Muscle of leg (tissue), 11 donors: Measurements from ENCODE around the gene ATXN1. TPM values are rescaled to one million over a fixed set of nuclear protein-coding genes. Genes with fewer than 3 reads are reported as not detected.

ENCODE experiments used
- DNase-seq: peaks from one replicate; pipeline ENCODE4 v3.0.0; 2013
- H3K27ac ChIP-seq: one replicate; pipeline ENCODE4 v1.5.1; 2013; ENCODE audit warnings: mild to moderate bottlenecking, low read length, control low read depth
- H3K27me3 ChIP-seq: one replicate; pipeline ENCODE4 v1.6.1; 2013; ENCODE audit warnings: low read length; ENCODE audit not compliant: control insufficient read depth, insufficient read depth
- H3K36me3 ChIP-seq: one replicate; pipeline ENCODE4 v1.6.1; 2013; ENCODE audit warnings: low read length; ENCODE audit not compliant: control insufficient read depth, insufficient read depth
- H3K4me1 ChIP-seq: one replicate; pipeline ENCODE4 v1.6.1; 2013; ENCODE audit warnings: low read length; ENCODE audit not compliant: control insufficient read depth, insufficient read depth
- H3K4me3 ChIP-seq: one replicate; pipeline ENCODE4 v1.5.1; 2013; ENCODE audit warnings: low read length, control low read depth
- H3K9me3 ChIP-seq: replicated peaks from 2 replicates; pipeline ENCODE4 v1.6.1; 2013; ENCODE audit warnings: low read depth, low read length; ENCODE audit not compliant: control insufficient read depth
- WGBS: methylation state at CpG from one replicate; pipeline ENCODE4 v1.1.5; 2013; ENCODE audit warnings: missing lambda C conversion rate; ENCODE audit not compliant: insufficient coverage; 5-methylcytosine and 5-hydroxymethylcytosine counted together
- polyA plus RNA-seq, 8 donors: library from polyadenylated mRNA; unstranded; fragments of 120-200 nt; gene quantifications; one replicate each; pipeline versions ENCODE4 v1.2.1 to v1.2.3, GENCODE V29; 2013; ENCODE audit warnings: inconsistent platforms in 1 of 8, low replicate concordance in 1 of 8; ENCODE audit not compliant: insufficient read length in 8 of 8, insufficient read depth in 1 of 8
- total RNA-seq: library from RNA; stranded (reverse); fragments of 120-200 nt; gene quantifications from one replicate; pipeline ENCODE4 v1.2.4, GENCODE V29; 2013

The ATXN1 gene
- total and polyA plus RNA-seq, 9 donors: 10.2 to 19.9 (median 12.9) TPM

DNA sequence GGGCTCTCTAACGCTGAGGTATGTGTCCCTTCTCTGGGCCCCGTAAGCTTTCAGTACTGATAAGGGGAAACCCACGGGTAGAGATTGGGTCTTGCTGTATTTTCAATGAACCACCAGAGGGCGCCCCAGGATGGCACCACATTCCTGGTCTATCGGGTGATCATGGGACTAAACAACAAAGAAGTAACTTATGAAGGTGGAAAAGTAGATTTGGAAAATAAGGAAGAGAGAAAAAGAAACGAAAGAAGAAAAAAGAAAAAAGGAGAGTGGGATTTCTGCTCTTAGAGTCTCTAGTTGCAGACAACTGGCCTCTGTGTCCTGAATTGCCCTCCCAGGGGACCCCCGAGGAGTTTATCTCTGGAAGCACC is 429.1 kb downstream of the ATXN1 start:
- H3K27ac ChIP-seq: no peak overlapping the region
- H3K4me3 ChIP-seq: no peak overlapping the region
- no peaks in the 10 kb centered on the region for H3K27me3 ChIP-seq
- peaks cover 44% of the 10 kb centered on the region for H3K4me1 ChIP-seq
- H3K9me3 ChIP-seq: no peaks in the 10 kb centered on the region
- 5% methylated on average over 4 of the region's 7 CpGs for WGBS
- DNase-seq: peak; percentile 89
- H3K36me3 ChIP-seq: peaks cover 10% of the 10 kb centered on the region

DNA sequence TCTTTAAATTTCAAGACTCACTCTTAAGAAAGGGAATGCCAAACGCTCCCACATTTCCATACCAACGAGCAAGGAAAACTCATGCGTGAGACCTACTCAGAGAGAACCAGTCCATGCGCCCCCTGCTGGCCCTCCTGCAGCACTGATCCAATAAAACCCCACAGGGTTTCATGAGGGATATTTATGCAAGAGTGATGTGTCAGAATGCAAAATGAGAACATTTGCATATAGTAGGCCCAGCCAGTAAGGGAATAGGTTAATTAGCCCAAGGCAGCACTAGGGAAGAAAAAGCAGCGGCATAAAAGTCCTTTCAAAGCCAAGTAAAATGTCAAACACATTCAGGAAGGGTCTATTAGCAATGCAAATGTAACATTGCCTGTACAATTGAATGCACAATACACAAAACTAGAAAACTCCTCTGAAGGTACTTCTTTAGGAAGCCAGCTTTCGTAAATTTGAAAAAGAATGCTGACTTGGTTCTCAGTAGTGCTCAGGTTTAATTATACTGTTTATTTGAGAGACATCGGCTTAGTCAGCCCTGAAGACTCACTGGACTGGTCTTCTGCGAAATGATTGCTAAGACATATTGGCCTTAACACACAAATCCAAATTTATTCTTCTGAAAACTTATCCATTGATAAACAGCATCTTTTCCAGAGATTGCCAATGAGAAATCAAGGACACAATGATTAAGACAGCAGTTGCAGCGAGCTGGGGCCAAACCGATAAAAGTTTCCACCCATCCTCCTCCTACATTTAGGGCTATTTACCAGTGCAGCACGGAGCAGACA is 429.7 kb downstream of the ATXN1 start:
- peaks cover 16% of the 10 kb centered on the region for H3K36me3 ChIP-seq
- H3K27ac ChIP-seq: no peak overlapping the region
- H3K9me3 ChIP-seq: no peaks in the 10 kb centered on the region
- H3K4me1 ChIP-seq: peaks cover 38% of the 10 kb centered on the region
- no peaks in the 10 kb centered on the region for H3K27me3 ChIP-seq
- no peak overlapping the region for H3K4me3 ChIP-seq
- DNase-seq: peak; percentile 76
- no CpG with 5 or more reads among the region's 11 CpGs for WGBS

DNA sequence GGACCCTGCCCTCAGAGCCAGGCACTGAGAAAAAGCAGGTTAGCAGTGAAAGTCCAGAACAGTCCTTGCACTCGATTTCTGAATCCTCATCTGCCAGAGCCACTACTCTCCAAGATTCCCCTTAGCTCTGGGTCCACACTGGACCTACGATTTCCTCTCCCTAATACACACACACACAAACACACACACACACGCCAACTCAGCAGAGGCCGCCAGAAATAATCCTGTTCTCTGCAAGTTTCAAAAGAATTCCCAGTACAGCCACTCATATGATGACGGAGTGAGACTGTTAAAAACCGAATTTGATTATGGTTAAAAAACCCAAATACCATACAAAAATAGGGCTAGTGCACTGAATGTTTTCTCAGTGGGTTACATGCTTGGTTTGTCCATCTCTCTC is 432.0 kb downstream of the ATXN1 start:
- DNase-seq: peak; percentile 76
- no peaks in the 10 kb centered on the region for H3K9me3 ChIP-seq
- no peaks in the 10 kb centered on the region for H3K27me3 ChIP-seq
- peaks cover 24% of the 10 kb centered on the region for H3K36me3 ChIP-seq
- H3K4me1 ChIP-seq: peaks cover 29% of the 10 kb centered on the region
- no CpG with 5 or more reads among the region's 6 CpGs for WGBS
- no peak overlapping the region for H3K4me3 ChIP-seq
- H3K27ac ChIP-seq: no peak overlapping the region

DNA sequence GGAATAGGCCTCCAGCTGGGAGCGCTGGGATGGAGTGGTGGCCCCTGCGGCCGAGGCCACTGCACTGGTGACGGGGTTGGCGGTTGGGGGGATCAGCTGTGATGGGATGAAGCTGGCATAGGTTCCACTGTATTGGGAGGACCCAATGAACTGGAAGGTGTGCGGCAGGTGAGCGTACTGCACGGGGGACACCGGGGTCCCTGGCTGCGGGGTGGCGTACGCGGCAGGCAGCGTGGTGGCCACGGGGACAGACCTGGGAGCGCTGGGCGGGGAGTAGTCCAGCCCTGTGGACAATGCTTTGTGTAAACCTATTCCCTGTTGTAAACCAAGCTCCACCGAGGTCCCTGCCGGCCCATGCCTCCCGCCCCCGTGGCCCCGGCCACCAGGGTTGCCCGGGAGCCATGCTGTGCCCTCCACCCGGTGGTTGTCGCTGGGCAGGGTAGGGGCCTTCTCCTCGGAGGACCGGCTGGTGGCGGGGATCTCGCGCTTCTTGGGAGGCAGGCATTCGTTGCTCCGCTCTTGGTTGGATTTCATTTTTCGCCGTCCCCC is 433.4 kb downstream of the ATXN1 start:
- no peak overlapping the region for H3K27ac ChIP-seq
- H3K4me3 ChIP-seq: no peak overlapping the region
- H3K36me3 ChIP-seq: peaks cover 24% of the 10 kb centered on the region
- no peaks in the 10 kb centered on the region for H3K9me3 ChIP-seq
- H3K4me1 ChIP-seq: peaks cover 39% of the 10 kb centered on the region
- 93% methylated on average over 34 of the region's 34 CpGs for WGBS
- no peaks in the 10 kb centered on the region for H3K27me3 ChIP-seq
- DNase-seq: no peak

DNA sequence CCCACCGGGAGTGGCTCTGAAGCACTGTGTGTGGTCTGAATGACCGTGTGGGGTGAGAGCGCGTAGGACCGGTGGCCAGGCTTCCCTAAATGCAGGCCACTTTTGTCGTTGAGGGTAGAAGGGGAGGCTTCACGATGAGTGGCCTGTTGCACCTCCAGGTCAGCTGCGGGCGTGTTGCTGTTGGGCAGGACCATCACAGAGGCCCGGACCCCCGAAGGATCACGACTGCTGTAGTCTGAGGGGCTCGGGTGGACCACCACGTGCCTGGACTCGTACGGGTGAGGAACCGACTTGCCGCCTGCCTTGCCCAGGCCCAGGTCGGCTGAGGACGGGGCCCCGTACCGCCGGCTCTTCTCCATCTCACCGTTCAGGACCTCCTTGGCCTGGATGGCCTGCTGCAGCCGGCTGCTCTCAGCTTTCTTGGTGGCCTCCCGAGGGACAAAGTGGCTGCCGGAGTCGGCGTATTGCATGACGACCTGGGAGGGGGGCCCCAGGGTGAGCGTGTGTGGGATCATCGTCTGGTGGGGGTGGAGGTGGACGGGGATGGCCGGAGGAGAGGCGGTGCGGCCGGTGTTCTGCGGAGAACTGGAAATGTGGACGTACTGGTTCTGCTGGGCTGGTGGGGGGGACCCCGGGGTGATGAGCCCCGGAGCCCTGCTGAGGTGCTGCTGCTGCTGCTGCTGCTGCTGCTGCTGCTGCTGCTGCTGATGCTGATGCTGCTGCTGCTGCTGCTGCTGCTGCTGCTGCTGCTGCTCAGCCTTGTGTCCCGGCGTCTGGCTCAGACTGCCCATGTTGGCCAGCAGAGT is 434.1 kb downstream of the ATXN1 start:
- H3K4me1 ChIP-seq: peaks cover 39% of the 10 kb centered on the region
- no peak overlapping the region for H3K4me3 ChIP-seq
- no peaks in the 10 kb centered on the region for H3K9me3 ChIP-seq
- no peak for DNase-seq
- no peaks in the 10 kb centered on the region for H3K27me3 ChIP-seq
- peaks cover 24% of the 10 kb centered on the region for H3K36me3 ChIP-seq
- 93% methylated on average over 43 of the region's 43 CpGs for WGBS
- H3K27ac ChIP-seq: no peak overlapping the region

DNA sequence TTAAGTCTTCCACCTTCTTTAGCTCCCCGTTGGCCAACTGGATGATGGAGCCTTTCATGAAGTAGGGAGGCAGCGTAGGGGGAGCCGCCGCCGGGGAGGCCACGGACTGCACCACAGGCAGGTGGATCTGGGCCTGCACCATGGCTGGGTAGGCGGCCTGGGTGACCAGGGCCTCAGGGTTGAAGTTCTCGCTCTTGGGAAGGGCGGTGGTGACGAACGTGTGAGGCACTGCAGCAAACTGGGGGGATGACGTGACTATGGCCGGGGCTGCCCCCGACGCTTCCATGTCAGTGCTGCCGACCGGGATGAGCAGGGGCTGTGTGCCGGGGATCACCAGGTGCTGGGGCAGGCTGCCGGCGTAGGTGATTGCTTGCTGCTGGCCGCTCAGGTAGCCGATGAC is 434.7 kb downstream of the ATXN1 start:
- H3K4me3 ChIP-seq: no peak overlapping the region
- no peaks in the 10 kb centered on the region for H3K9me3 ChIP-seq
- DNase-seq: no peak
- no peaks in the 10 kb centered on the region for H3K27me3 ChIP-seq
- H3K36me3 ChIP-seq: peaks cover 24% of the 10 kb centered on the region
- no peak overlapping the region for H3K27ac ChIP-seq
- peaks cover 41% of the 10 kb centered on the region for H3K4me1 ChIP-seq
- 96% methylated on average over 22 of the region's 22 CpGs for WGBS

DNA sequence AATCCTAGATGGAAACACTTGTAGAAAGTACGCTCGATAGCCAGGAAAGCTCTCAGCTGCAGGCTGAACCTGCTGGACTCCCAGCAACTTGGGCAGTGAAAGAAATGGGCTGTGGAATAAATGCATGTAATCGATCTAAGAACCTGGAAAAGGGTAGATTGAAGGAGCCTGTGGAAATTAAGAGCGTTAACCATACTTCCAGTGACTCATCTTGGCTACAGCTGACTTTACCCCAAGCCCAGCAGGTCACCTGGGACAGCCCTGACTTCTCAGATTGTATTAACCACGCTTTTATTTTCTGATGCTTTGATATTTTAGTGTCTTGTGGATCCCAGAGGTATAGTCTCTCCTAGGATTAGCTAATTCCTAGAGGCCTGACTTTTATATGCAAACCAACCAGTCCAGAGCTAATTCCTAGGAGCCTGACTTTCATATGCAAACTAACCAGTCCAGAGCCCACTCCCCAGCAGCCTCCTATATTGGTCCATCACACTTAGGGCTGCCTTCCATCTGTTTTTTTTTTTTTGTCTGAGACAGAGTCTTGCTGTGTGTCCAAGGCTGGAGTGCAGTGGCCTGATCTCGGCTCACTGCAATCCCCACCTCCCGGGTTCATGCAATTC is 436.5 kb downstream of the ATXN1 start:
- Histone ChIP-seq H3K4me3 (no peak overlapping the region), H3K27me3 (no peaks in the 10 kb centered on the region), H3K9me3 (no peaks in the 10 kb centered on the region), H3K27ac (peak overlapping the region; percentile 9), H3K36me3 (peaks cover 24% of the 10 kb centered on the region), H3K4me1 (peaks cover 56% of the 10 kb centered on the region)
- DNase-seq: peak; percentile 74
- WGBS: 13% methylated on average over 2 of the region's 7 CpGs

DNA sequence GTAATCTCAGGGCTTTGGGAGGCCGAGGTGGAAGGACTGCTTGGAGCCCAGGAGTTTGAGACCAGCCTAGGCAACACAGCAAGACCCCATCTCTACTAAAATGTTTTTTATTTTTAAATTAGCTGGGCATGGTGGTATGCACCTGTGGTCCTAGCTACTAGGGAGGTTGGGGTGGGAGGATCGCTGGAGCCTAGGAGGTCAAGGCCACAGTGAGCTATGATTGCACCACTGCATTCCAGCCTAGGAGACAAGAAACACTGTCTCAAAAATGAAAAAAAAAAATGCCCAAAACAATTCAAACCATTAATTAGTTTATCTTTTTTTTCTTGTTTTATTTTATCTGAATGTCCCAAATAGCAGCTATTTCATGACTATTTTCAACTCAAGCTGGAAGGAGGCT is 437.1 kb downstream of the ATXN1 start:
- peaks cover 56% of the 10 kb centered on the region for H3K4me1 ChIP-seq
- H3K27me3 ChIP-seq: no peaks in the 10 kb centered on the region
- H3K27ac ChIP-seq: peak overlapping the region; percentile 20
- peaks cover 24% of the 10 kb centered on the region for H3K36me3 ChIP-seq
- no peak overlapping the region for H3K4me3 ChIP-seq
- H3K9me3 ChIP-seq: no peaks in the 10 kb centered on the region
- no CpG with 5 or more reads among the region's 2 CpGs for WGBS
- no peak for DNase-seq

DNA sequence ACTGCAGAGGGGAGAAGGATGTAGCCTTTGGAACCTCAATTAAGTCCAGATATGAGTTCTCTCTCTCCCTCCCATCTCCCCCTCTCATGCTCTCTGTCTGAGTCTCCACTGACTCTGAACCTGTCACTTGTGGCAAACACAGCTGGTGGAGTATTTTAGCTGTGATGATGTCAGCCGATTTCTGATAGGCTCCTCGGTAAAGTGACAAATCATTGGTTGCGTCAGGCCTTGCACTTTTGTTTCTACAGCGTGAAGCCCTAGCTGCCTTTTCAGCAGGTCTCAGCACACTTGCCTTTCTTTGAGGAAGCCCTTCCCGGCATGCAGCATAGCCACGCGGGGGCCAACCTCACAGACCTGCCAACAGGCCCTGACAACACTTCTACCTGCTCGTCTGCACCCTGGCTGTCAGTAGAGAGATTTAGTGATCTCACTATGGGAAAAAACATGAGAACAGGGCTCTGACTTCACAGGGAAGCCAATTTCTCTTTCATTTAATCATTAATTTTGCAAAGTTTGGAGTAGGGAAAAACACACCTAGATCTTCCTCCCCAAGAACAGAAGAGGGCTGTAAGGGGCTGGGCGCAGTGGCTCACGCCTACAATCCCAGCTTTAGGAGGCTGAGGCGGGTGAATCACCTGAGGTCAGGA is 438.5 kb downstream of the ATXN1 start:
- Histone ChIP-seq H3K36me3 (peaks cover 20% of the 10 kb centered on the region), H3K4me3 (no peak overlapping the region), H3K27ac (peak overlapping the region; percentile 96), H3K27me3 (no peaks in the 10 kb centered on the region), H3K9me3 (no peaks in the 10 kb centered on the region), H3K4me1 (peaks cover 60% of the 10 kb centered on the region)
- peak; percentile 95 for DNase-seq
- 31% methylated on average over 3 of the region's 11 CpGs for WGBS
